ENCODE results near the gene ELK4. TPM values are rescaled to one million over a fixed set of nuclear protein-coding genes. Genes with fewer than 3 reads are reported as not detected.

The ELK4 gene
- total and polyA plus RNA-seq, 7 donors, result 2.4 to 21.0 (median 18.6) TPM

DNA sequence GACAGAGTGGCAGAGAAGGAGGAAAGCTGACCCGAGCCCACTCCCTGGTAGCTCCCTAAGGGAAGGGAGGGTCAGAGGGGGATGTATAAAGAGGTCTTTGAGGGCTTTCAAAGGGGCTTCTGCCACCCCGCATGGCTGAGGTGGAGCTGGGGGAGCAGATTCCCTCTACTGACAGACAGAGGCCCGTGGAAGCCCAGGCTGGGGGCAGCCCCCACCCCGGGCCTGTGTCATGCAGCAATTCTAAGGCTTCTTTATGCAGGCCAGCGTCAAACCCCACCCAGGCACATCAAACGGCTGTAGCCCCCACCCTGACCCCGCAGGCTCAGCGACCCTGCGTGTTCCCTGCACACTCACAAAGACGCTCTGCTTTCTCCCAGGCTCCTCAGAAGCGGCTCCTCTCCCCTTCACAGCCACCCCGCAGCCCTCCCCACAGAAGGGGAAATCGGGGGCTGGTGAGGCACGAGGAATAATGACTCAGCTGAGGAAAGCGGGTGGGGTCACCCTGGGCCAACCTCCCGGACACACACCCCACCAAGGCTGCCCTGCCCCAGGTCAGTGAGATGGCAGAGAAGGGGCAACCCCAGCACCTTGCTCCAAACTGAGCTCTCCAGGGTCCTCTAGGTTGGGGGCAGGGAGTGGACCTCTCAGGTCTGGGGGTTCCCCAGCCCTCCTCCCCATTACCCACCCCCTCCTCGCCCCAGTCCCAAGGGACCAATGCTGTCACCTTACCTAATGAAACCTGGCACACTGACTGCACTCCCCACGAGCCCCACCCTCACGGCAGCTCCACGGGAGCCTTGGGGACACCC lies 37.7 kb upstream of the ELK4 start:
- intact Hi-C loops (cut with DNase I), result no loop called here
- Histone ChIP-seq H3K27me3 (peaks cover 0 to 26% (median 4%) of the 10 kb centered on the region in 3 donors), H3K27ac (no peak overlapping the region), H3K4me3 (no peak overlapping the region), H3K4me1 (no peaks in the 10 kb centered on the region), H3K9me3 (no peaks in the 10 kb centered on the region), H3K36me3 (no peaks in the 10 kb centered on the region)
- WGBS, 2 donors, result 46 to 64% methylated on average over 20 of the region's 20 CpGs
- DNase-seq, result no peak
- TF ChIP-seq POLR2AphosphoS5 (IDR thresholded peaks at IDR 0.05) (no peak), EP300 (IDR thresholded peaks at IDR 0.05) (no peak), POLR2A (IDR thresholded peaks at IDR 0.05) (no peak)
- TF ChIP-seq, protein P1, sequence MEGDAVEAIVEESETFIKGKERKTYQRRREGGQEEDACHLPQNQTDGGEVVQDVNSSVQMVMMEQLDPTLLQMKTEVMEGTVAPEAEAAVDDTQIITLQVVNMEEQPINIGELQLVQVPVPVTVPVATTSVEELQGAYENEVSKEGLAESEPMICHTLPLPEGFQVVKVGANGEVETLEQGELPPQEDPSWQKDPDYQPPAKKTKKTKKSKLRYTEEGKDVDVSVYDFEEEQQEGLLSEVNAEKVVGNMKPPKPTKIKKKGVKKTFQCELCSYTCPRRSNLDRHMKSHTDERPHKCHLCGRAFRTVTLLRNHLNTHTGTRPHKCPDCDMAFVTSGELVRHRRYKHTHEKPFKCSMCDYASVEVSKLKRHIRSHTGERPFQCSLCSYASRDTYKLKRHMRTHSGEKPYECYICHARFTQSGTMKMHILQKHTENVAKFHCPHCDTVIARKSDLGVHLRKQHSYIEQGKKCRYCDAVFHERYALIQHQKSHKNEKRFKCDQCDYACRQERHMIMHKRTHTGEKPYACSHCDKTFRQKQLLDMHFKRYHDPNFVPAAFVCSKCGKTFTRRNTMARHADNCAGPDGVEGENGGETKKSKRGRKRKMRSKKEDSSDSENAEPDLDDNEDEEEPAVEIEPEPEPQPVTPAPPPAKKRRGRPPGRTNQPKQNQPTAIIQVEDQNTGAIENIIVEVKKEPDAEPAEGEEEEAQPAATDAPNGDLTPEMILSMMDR (IDR thresholded peaks at IDR 0.05), result no peak

DNA sequence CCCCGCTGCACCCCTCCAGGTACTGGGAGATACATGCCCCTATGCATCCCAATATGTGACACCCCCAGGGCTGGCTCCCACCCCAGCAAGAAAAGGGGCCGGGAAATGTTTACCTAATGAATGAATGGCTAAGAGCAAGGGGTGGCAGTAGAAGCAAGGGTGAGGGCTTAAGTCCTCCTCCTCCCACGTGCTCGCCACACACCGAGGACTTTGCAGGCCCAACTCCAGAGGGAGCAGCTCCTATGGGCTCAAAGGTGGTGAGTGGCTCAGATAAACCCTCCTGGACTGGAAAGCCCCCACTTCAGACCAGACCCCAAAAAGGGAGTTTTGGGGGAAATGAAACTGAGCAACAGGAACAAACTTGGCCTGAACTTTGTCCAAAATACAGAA lies 37.1 kb upstream of the ELK4 start:
- intact Hi-C loops (cut with DNase I), result no loop called here
- TF ChIP-seq, protein P1 (IDR thresholded peaks at IDR 0.05), result no peak
- TF ChIP-seq POLR2A (IDR thresholded peaks at IDR 0.05), result no peak
- no peak for TF ChIP-seq EP300 (IDR thresholded peaks at IDR 0.05)
- no peak for TF ChIP-seq POLR2AphosphoS5 (IDR thresholded peaks at IDR 0.05)
- Histone ChIP-seq H3K36me3 (no peaks in the 10 kb centered on the region), H3K4me3 (no peak overlapping the region), H3K27ac (no peak overlapping the region), H3K4me1 (no peaks in the 10 kb centered on the region), H3K9me3 (no peaks in the 10 kb centered on the region), H3K27me3 (peaks cover 0 to 26% (median 4%) of the 10 kb centered on the region in 3 donors)
- DNase-seq, result no peak
- WGBS, 2 donors, result 61 to 72% methylated on average over 5 of the region's 5 CpGs

DNA sequence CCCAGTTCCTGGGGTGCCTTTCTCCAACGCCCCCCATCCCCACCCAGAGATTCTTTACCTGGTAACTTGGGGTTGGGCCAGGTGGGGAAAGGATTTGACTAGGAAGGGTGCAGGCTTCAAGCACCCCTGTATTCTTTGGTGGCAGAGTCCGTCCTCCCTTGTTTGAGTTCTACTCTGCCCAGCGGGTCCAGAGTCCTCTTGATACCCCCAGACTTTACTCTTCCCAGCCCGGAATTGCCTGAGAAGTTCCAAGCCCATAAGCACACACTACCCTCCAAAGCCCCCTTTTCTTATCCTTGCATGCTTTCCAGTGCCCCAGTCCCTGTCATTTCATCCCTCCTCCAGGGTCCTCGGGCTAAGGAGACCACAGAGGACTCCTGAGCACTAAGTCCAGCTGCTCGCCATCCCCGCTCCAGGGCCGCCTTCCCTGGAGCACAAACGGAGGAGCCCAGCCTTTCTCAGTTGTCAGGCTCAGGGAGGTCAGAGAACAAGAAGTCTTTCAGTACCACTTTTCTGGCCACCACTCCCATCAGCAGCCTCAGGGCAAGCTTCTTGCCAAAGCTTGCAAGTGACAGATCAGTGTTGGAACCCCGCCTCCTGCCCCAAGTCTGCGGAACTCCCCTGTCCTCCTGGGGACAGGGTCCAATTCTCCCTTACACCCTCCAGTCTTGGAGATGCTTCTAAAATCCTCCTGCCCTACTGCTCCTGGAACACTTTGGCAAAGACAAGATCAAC lies 36.3 kb upstream of the ELK4 start:
- H3K27me3 ChIP-seq, result peaks cover 0 to 26% (median 4%) of the 10 kb centered on the region in 3 donors
- 67 to 82% methylated on average over 11 of the region's 11 CpGs for WGBS, 2 donors
- no peaks in the 10 kb centered on the region for H3K4me1 ChIP-seq
- H3K9me3 ChIP-seq, result no peaks in the 10 kb centered on the region
- no peak overlapping the region for H3K27ac ChIP-seq
- no peak overlapping the region for H3K4me3 ChIP-seq
- intact Hi-C loops (cut with DNase I), result no loop called here
- no peak for DNase-seq
- no peaks in the 10 kb centered on the region for H3K36me3 ChIP-seq
- TF ChIP-seq EP300 (IDR thresholded peaks at IDR 0.05) (no peak), POLR2A (IDR thresholded peaks at IDR 0.05) (no peak), POLR2AphosphoS5 (IDR thresholded peaks at IDR 0.05) (no peak)
- TF ChIP-seq, protein P1 (IDR thresholded peaks at IDR 0.05), result no peak

DNA sequence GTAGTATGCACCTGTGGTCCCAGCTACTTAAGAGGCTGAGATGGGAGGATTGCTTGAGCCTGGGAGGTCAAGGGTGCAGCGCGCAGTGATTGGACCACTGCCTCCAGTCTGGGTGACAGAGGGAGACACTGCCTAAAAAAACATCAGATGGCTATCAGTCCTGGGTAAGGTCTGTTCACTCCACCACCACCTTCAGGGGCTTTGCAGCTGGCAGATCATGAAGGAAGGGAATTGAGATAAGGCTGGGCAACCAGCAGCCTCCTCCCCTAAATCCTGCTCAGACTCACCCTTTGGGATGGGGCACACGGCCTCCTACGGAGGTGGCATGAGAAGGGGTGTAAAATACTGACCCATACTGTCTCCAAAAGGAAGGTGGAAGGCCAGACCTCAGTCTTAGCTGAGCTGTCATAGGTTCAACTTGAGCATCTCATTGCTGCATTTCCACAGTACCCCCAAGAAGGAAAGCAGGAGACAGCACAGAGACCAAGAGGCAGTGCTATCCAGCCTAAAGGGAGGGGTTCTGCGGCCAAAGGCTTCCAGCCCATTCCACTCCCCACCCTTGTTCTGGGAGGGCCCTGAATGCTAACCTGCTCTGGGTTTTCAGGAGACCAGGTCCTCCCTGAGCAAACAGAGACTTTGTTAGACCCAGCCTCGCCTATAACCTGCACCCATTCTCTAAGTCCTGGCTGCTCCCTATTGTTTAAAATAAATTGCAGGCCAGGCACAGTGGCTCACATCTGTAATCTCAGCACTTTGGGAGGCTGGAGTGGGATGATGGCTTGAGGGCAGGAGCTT lies 34.8 kb upstream of the ELK4 start:
- intact Hi-C loops (cut with DNase I), result no loop called here
- H3K9me3 ChIP-seq, result no peaks in the 10 kb centered on the region
- no peak overlapping the region for H3K27ac ChIP-seq
- 50 to 79% methylated on average over 6 of the region's 6 CpGs for WGBS, 2 donors
- no peaks in the 10 kb centered on the region for H3K36me3 ChIP-seq
- TF ChIP-seq POLR2AphosphoS5 (IDR thresholded peaks at IDR 0.05), result no peak
- TF ChIP-seq, protein P1 (IDR thresholded peaks at IDR 0.05), result no peak
- no peak for TF ChIP-seq EP300 (IDR thresholded peaks at IDR 0.05)
- TF ChIP-seq POLR2A (IDR thresholded peaks at IDR 0.05), result no peak
- no peak overlapping the region for H3K4me3 ChIP-seq
- DNase-seq, result no peak
- no peaks in the 10 kb centered on the region for H3K4me1 ChIP-seq
- peaks cover 0 to 26% (median 4%) of the 10 kb centered on the region in 3 donors for H3K27me3 ChIP-seq

Data from sigmoid colon (tissue), 7 donors.